Suprapubic skin (tissue), 4 donors: ENCODE data around the gene APEX1. TPM values are rescaled to one million over a fixed set of nuclear protein-coding genes. Genes with fewer than 3 reads are reported as not detected.
A peak's percentile ranks its signal among the peaks of the same experiment; 100 is the strongest.

Experiments
- DNase-seq, 2 donors: peaks; one replicate each; pipeline ENCODE4 v3.0.0-alpha.2; 2019; ENCODE audit warnings: low spot score in 2 of 2
- H3K27ac ChIP-seq: fragments of 200-600 bp; sonication (generic); one replicate; pipeline ENCODE4 v1.5.1; 2019
- H3K27me3 ChIP-seq: fragments of 200-600 bp; sonication (generic); one replicate; pipeline ENCODE4 v1.5.1; 2019
- H3K36me3 ChIP-seq: fragments of 200-600 bp; sonication (generic); one replicate; pipeline ENCODE4 v1.5.1; 2019
- H3K4me1 ChIP-seq: fragments of 200-600 bp; sonication (generic); one replicate; pipeline ENCODE4 v1.5.1; 2019
- H3K4me3 ChIP-seq: fragments of 200-600 bp; sonication (generic); one replicate; pipeline ENCODE4 v1.5.1; 2019; ENCODE audit warnings: mild to moderate bottlenecking
- H3K9me3 ChIP-seq: fragments of 200-600 bp; sonication (generic); one replicate; pipeline ENCODE4 v1.5.1; 2019
- CTCF ChIP-seq, 2 donors: fragments of 200-600 bp in 1 of 2; fragments of 450-650 bp in 1 of 2; sonication (generic) in 1 of 2; IDR thresholded peaks; one replicate each; pipeline ENCODE4 v1.5.1; 2016 to 2019; ENCODE audit warnings: antibody characterized with exemption in 2 of 2, mild to moderate bottlenecking in 1 of 2, moderate library complexity in 1 of 2
- EP300 ChIP-seq: sonication (generic); formaldehyde crosslinking; IDR thresholded peaks from one replicate; pipeline ENCODE4 v1.6.1; 2017; ENCODE audit warnings: antibody characterized with exemption
- POLR2A ChIP-seq, 2 donors: fragments of 450-650 bp; IDR thresholded peaks; one replicate each; pipeline ENCODE4 v1.6.1; 2017; ENCODE audit warnings: antibody characterized with exemption in 2 of 2, mild to moderate bottlenecking in 2 of 2, moderate library complexity in 2 of 2
- POLR2AphosphoS5 ChIP-seq, 3 donors: sonication (generic); formaldehyde crosslinking; IDR thresholded peaks; one replicate each; pipeline ENCODE4 v1.6.1; 2017; ENCODE audit warnings: antibody characterized with exemption in 3 of 3
- WGBS: methylation state at CpG from one replicate; pipeline ENCODE4 v1.1.5; 2018; 5-methylcytosine and 5-hydroxymethylcytosine counted together
- total RNA-seq, 4 donors: library from RNA; depleted of rRNA; stranded (reverse); fragments of >200 nt; gene quantifications; one replicate each; pipeline ENCODE4 v1.1.0, GENCODE V29; 2016

The APEX1 gene
- total RNA-seq, 4 donors from 2014 or later = 119 to 133 (median 129) TPM

DNA sequence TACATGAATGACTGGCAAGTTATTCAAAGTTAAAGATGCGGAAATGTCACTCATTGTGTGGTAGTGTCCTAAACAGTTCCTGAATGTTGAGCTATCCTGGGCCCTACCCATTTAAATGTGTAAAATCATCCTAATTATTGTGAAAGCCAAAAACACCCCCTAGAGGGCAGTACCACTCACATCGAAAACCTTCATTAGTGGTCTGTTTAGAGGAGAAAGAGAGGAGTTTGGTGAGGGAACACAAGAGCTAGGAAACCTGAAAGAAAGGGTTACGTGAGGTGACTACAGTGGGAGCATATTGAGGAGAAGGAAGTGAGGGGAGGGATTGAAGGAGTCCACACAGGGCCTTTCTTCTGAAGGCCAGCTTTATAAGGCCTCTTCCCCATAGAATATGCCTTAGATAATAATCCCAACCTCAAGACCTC is 39.2 kb upstream of the APEX1 start:
- peaks cover 22% of the 10 kb centered on the region for H3K4me1 ChIP-seq
- 49% methylated on average over 3 of the region's 3 CpGs for WGBS
- peak; percentile 12 to 37 for TF ChIP-seq CTCF (IDR thresholded peaks at IDR 0.05)
- no peak for TF ChIP-seq POLR2A (IDR thresholded peaks at IDR 0.05)
- no peak for TF ChIP-seq POLR2AphosphoS5 (IDR thresholded peaks at IDR 0.05)
- TF ChIP-seq EP300 = no peak
- no peaks in the 10 kb centered on the region for H3K9me3 ChIP-seq
- no peak overlapping the region for H3K4me3 ChIP-seq
- H3K36me3 ChIP-seq = no peaks in the 10 kb centered on the region
- no peak for DNase-seq
- H3K27me3 ChIP-seq = no peaks in the 10 kb centered on the region
- H3K27ac ChIP-seq = no peak overlapping the region

GRCh38 chr14:20416223-20416622 is 38.8 kb upstream of the APEX1 start:
- no peak overlapping the region for H3K27ac ChIP-seq
- no peaks in the 10 kb centered on the region for H3K27me3 ChIP-seq
- DNase-seq = no peak
- H3K36me3 ChIP-seq = no peaks in the 10 kb centered on the region
- no peak overlapping the region for H3K4me3 ChIP-seq
- WGBS = 100% methylated on average over 2 of the region's 2 CpGs
- peaks cover 21% of the 10 kb centered on the region for H3K4me1 ChIP-seq
- TF ChIP-seq EP300 (no peak), POLR2AphosphoS5 (IDR thresholded peaks at IDR 0.05) (no peak), CTCF (IDR thresholded peaks at IDR 0.05) (no peak), POLR2A (IDR thresholded peaks at IDR 0.05) (no peak)
- H3K9me3 ChIP-seq = no peaks in the 10 kb centered on the region

- H3K27ac ChIP-seq = no peak overlapping the region
- H3K27me3 ChIP-seq = no peaks in the 10 kb centered on the region
- no peak for DNase-seq
- H3K9me3 ChIP-seq = no peaks in the 10 kb centered on the region
- 54% methylated on average over 7 of the region's 7 CpGs for WGBS
- H3K4me3 ChIP-seq = no peak overlapping the region
- no peaks in the 10 kb centered on the region for H3K36me3 ChIP-seq
- TF ChIP-seq CTCF (IDR thresholded peaks at IDR 0.05) (no peak), POLR2AphosphoS5 (IDR thresholded peaks at IDR 0.05) (no peak), POLR2A (IDR thresholded peaks at IDR 0.05) (no peak), EP300 (no peak)
- peaks cover 8% of the 10 kb centered on the region for H3K4me1 ChIP-seq
Observed at GRCh38 chr14:20417250-20418186, 37.5 kb upstream of the APEX1 start.

DNA sequence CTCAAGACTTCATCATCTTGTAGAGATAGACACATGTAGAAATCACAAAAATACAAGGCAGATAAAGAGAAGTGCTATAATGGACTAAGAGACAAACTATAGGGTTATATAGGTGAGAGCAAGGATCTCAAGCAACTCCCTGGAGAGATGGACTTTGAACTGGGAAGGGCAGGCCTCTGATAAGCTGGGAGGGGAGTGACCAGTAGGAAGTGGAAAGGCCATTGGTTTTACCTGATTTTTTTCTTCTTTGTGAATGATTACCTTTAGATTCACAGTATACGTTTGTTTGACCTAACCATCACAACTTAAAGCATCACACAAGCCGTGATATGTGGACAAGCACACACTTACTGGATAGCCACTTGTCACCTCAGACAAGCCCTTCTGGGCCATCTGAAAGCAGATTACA is 36.5 kb upstream of the APEX1 start:
- no peak overlapping the region for H3K27ac ChIP-seq
- H3K36me3 ChIP-seq = no peaks in the 10 kb centered on the region
- no peak overlapping the region for H3K4me3 ChIP-seq
- no peaks in the 10 kb centered on the region for H3K27me3 ChIP-seq
- TF ChIP-seq CTCF (IDR thresholded peaks at IDR 0.05) = no peak
- no peak for TF ChIP-seq POLR2A (IDR thresholded peaks at IDR 0.05)
- no peak for TF ChIP-seq EP300
- TF ChIP-seq POLR2AphosphoS5 (IDR thresholded peaks at IDR 0.05) = no peak
- no peaks in the 10 kb centered on the region for H3K9me3 ChIP-seq
- 90% methylated on average over 2 of the region's 2 CpGs for WGBS
- no peak for DNase-seq
- H3K4me1 ChIP-seq = peaks cover 8% of the 10 kb centered on the region

DNA sequence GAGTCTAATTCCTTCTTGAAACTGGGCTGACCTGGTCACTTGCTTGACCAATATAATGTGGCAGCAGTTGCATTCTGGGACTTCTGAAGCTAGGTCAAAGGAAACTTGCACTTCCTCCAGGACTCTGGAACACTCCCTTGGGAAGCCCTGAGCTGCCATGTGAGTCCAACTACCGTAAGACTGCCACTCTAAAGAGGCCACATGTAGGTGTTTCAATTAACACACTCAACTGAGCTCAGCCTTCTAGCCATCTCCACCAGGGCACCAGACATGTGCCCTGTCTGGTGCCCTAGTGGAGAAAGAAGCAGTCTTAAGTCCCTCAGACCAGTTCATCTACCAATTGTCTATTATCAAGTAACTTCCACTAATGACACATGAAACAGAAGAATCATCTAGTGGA is 35.6 kb upstream of the APEX1 start:
- no peak overlapping the region for H3K27ac ChIP-seq

More for the DNA sequence above, 35.6 kb upstream of the APEX1 start:
- H3K27me3 ChIP-seq = no peaks in the 10 kb centered on the region
- WGBS = no CpG with 5 or more reads among the region's 1 CpG
- H3K4me3 ChIP-seq = no peak overlapping the region
- DNase-seq = no peak
- TF ChIP-seq POLR2A (IDR thresholded peaks at IDR 0.05) (no peak), POLR2AphosphoS5 (IDR thresholded peaks at IDR 0.05) (no peak), CTCF (IDR thresholded peaks at IDR 0.05) (no peak), EP300 (no peak)
- H3K9me3 ChIP-seq = no peaks in the 10 kb centered on the region
- H3K4me1 ChIP-seq = no peaks in the 10 kb centered on the region
- no peaks in the 10 kb centered on the region for H3K36me3 ChIP-seq
